GM12878 (cell line): ENCODE data around the gene MEGF9. TPM values are rescaled to one million over a fixed set of nuclear protein-coding genes. Genes with fewer than 3 reads are reported as not detected.

Source experiments
- ATAC-seq: fragments of 200-7000 bp; cut with Tn5 transposase; 3 replicates; pipeline ENCODE4 v1.9.1; 2020; ENCODE audit warnings: mild to moderate bottlenecking, moderate library complexity
- BruUV-seq: library from RNA; stranded (reverse); fragments of 400-500 nt; replicated peaks from 2 replicates; lab custom pipeline; 2021; lab: Mats Ljungman, UMichigan
- CTCF ChIA-PET: fragments of 300-600 bp; sonication (Branson Sonifier 250); formaldehyde crosslinking; extraction: SDS; loops from one replicate; lab custom pipeline; 2021; ENCODE audit warnings: inconsistent platforms; lab: Yijun Ruan, JAX
- POLR2A ChIA-PET: fragments of 350-600 bp; formaldehyde crosslinking; extraction: SDS; loops from one replicate; lab custom pipeline; 2021; ENCODE audit warnings: inconsistent platforms; lab: Charles Lee
- RAD21 ChIA-PET: fragments of 300-600 bp; sonication (Branson Sonifier 250); formaldehyde crosslinking; loops from one replicate; lab custom pipeline; 2023; ENCODE audit warnings: antibody characterized with exemption; ENCODE audit not compliant: unreplicated experiment; lab: Charles Lee
- SMC1A ChIA-PET: fragments of 300-600 bp; sonication (Branson Sonifier 250); formaldehyde crosslinking; loops from one replicate; lab custom pipeline; 2023; ENCODE audit not compliant: unreplicated experiment, uncharacterized antibody; lab: Charles Lee
- DNase-seq: peaks from one replicate; pipeline ENCODE4 v3.0.0-alpha.2; 2011; ENCODE audit warnings: low read depth, low spot score
- FAIRE-seq: peaks from 3 replicates; lab custom pipeline; 2011; peaks lifted over from hg19 to GRCh38; lab: Jason Lieb, UNC
- H2AFZ ChIP-seq: 2 replicates; pipeline ENCODE4 v1.6.0; 2011; ENCODE audit warnings: low read depth, low read length, control low read depth; ENCODE audit not compliant: control insufficient read depth
- H3K27ac ChIP-seq: 2 replicates; pipeline ENCODE4 v1.5.1; 2011; ENCODE audit warnings: control low read depth; ENCODE audit not compliant: control insufficient read depth, insufficient read depth
- H3K27me3 ChIP-seq, 2 experiments: replicated peaks in 1 of 2; 2 replicates each; pipeline versions ENCODE4 v1.6.0 to v1.6.1; 2011; ENCODE audit warnings: low read length in 1 of 2; ENCODE audit not compliant: control insufficient read depth in 2 of 2, insufficient read depth in 2 of 2
- H3K36me3 ChIP-seq, 2 experiments: 2 replicates each; pipeline ENCODE4 v1.5.1; 2011; ENCODE audit warnings: low read length in 1 of 2; ENCODE audit not compliant: control insufficient read depth in 2 of 2, insufficient read depth in 2 of 2
- H3K4me1 ChIP-seq: 2 replicates; pipeline ENCODE4 v1.6.1; 2011; ENCODE audit warnings: mild to moderate bottlenecking, low read length, moderate library complexity, mixed read lengths; ENCODE audit not compliant: control insufficient read depth, insufficient read depth
- H3K4me2 ChIP-seq: 2 replicates; pipeline ENCODE4 v1.6.0; 2011; ENCODE audit warnings: control low read depth; ENCODE audit not compliant: control insufficient read depth, insufficient read depth
- H3K4me3 ChIP-seq: fragments of 200-600 bp; sonication (generic); 2 replicates; pipeline ENCODE4 v1.5.1; 2016
- H3K79me2 ChIP-seq: 2 replicates; pipeline ENCODE4 v1.6.0; 2011; ENCODE audit warnings: low read length; ENCODE audit not compliant: control insufficient read depth, insufficient read depth
- H3K9ac ChIP-seq: 2 replicates; pipeline ENCODE4 v1.8.0; 2011; ENCODE audit warnings: low read length, control low read depth, mixed read lengths; ENCODE audit not compliant: control insufficient read depth, insufficient read depth
- H3K9me3 ChIP-seq: replicated peaks from 3 replicates; pipeline ENCODE4 v1.5.1; 2011; ENCODE audit warnings: mild to moderate bottlenecking, low read length; ENCODE audit not compliant: control insufficient read depth, insufficient read depth
- H4K20me1 ChIP-seq: 2 replicates; pipeline ENCODE4 v1.6.0; 2011; ENCODE audit not compliant: control insufficient read depth, insufficient read depth
- BRCA1 ChIP-seq: IDR thresholded peaks from 2 replicates; pipeline ENCODE4 v1.6.1; 2011; ENCODE audit warnings: low read depth, low read length, improper control_type of control experiment
- CBX5 ChIP-seq: sonication (generic); IDR thresholded peaks from 2 replicates; pipeline ENCODE4 v1.6.1; 2016; ENCODE audit warnings: low read depth, moderate library complexity, mild to moderate bottlenecking, inconsistent platforms
- CHD1 ChIP-seq: IDR thresholded peaks from 2 replicates; pipeline ENCODE4 v1.6.1; 2012; ENCODE audit warnings: low read depth, low read length, improper control_type of control experiment
- MYC ChIP-seq: IDR thresholded peaks from 2 replicates; pipeline ENCODE4 v1.6.1; 2011; ENCODE audit warnings: mild to moderate bottlenecking, low read length, moderate library complexity, inconsistent platforms; ENCODE audit not compliant: insufficient read depth, insufficient replicate concordance, insufficient read length, severe bottlenecking
- NR2C1 ChIP-seq: fragments of 450-650 bp; IDR thresholded peaks from 2 replicates; pipeline ENCODE4 v1.6.1; 2017; ENCODE audit warnings: antibody characterized with exemption, mild to moderate bottlenecking, moderate library complexity
- POLR2AphosphoS5 ChIP-seq: IDR thresholded peaks from 2 replicates; pipeline ENCODE4 v1.6.1; 2011; ENCODE audit warnings: mild to moderate bottlenecking, low read length, inconsistent platforms
- SMAD1 ChIP-seq: fragments of 450-650 bp; IDR thresholded peaks from 2 replicates; pipeline ENCODE4 v1.6.1; 2018; ENCODE audit warnings: mild to moderate bottlenecking, low read depth; ENCODE audit not compliant: partially characterized antibody
- SP1 ChIP-seq: IDR thresholded peaks from one replicate; pipeline ENCODE4 v1.6.1; 2011; ENCODE audit warnings: low read depth, low read length
- STAT3 ChIP-seq: IDR thresholded peaks from 2 replicates; pipeline ENCODE4 v1.6.1; 2011; ENCODE audit warnings: low read depth, low read length, improper control_type of control experiment
- TARDBP ChIP-seq: IDR thresholded peaks from 2 replicates; pipeline ENCODE4 v1.6.1; 2016; ENCODE audit warnings: borderline replicate concordance
- ZNF207 ChIP-seq: fragments of 450-650 bp; IDR thresholded peaks from 2 replicates; pipeline ENCODE4 v1.6.1; 2014; ENCODE audit warnings: antibody characterized with exemption, mild to moderate bottlenecking, borderline replicate concordance
- ZNF24 ChIP-seq: fragments of 450-650 bp; IDR thresholded peaks from 2 replicates; pipeline ENCODE4 v1.6.1; 2017; ENCODE audit warnings: antibody characterized with exemption, mild to moderate bottlenecking
- WGBS: methylation state at CpG from one replicate; pipeline ENCODE4 v1.1.6; 2016; ENCODE audit warnings: low lambda C conversion rate; ENCODE audit not compliant: insufficient replicate concordance, insufficient coverage; ENCODE audit errors: missing lambda C conversion rate; 5-methylcytosine and 5-hydroxymethylcytosine counted together
- in situ Hi-C: fragments of 300-500 bp; cut with MboI; formaldehyde crosslinking; loops from 9 replicates; pipeline ENCODE4 v1.14.3; 2018; ENCODE audit warnings: mixed read lengths
- intact Hi-C: fragments of 100-400 bp; cut with micrococcal nuclease; formaldehyde crosslinking; loops from one replicate; pipeline ENCODE4 v1.14.2; 2022; ENCODE audit not compliant: unreplicated experiment
- polyA plus RNA-seq, 11 experiments: library from polyadenylated mRNA; depleted of rRNA in 4 of 11; unstranded in 6 of 11; stranded (reverse) in 5 of 11; fragments of >200 nt; fragmentation: Nextera tagmentation in 4 of 11; fragmentation: Illumina TruSeq in 1 of 11; extraction: Ambion mirVana in 4 of 11; extraction: Trizol in 1 of 11; gene quantifications; 1 replicate in 1 of 11; 2 replicates in 10 of 11; pipeline versions ENCODE4 v1.2.1 to v1.2.3, GENCODE V29; 2011 to 2016; ENCODE audit warnings: inconsistent platforms in 2 of 11, missing spikeins in 2 of 11, low read depth in 1 of 11
- total RNA-seq, 4 experiments: library from RNA; depleted of rRNA in 3 of 4; stranded (reverse); fragments of >200 nt in 3 of 4; fragmentation: Illumina TruSeq in 1 of 4; extraction: Trizol in 1 of 4; gene quantifications; 2 replicates each; pipeline versions ENCODE4 v1.2.1 to v1.2.3, GENCODE V29; 2013 to 2021
- TF ChIP-seq, protein P1 (sequence below): IDR thresholded peaks from 2 replicates; pipeline ENCODE4 v1.6.1; 2012; ENCODE audit warnings: mild to moderate bottlenecking, low read depth, low read length
- TF ChIP-seq, protein P2 (sequence below): IDR thresholded peaks from 2 replicates; pipeline ENCODE4 v1.6.1; 2012; ENCODE audit warnings: low read depth, low read length, improper control_type of control experiment
- TF ChIP-seq, protein P3 (sequence below): fragments of 450-650 bp; IDR thresholded peaks from 2 replicates; pipeline ENCODE4 v1.6.1; 2016; ENCODE audit warnings: mild to moderate bottlenecking
- TF ChIP-seq, protein P4 (sequence below): IDR thresholded peaks from 2 replicates; pipeline ENCODE4 v1.6.1; 2011; ENCODE audit warnings: low read depth, low read length, improper control_type of control experiment, borderline replicate concordance

Gene MEGF9
- total and polyA plus RNA-seq, 10 of the 15 experiments (the other 5 are each of a cell fraction or from before 2014, with no cell fraction given) = 0.71 to 5.1 (median 2.6) TPM

DNA sequence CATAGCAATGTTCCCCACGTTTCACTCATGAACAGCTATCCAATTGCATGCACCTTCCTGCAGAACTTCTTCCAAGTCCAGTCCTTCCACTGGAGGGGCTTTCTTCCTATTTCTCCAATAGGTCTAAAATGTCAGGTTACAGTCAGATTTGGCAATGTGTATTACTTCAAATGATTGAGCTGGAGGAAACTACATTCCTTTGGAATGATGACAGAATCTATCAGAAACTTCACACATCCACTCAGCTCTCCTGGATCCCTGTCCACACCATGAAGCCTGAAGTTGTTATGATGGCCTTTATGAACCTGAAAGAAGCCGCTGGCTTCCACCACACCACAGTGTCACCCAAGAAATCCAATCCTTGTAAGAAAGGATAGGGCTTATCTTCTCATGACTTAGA is 46.7 kb upstream of the MEGF9 start (continued):
- TF ChIP-seq, protein P1, sequence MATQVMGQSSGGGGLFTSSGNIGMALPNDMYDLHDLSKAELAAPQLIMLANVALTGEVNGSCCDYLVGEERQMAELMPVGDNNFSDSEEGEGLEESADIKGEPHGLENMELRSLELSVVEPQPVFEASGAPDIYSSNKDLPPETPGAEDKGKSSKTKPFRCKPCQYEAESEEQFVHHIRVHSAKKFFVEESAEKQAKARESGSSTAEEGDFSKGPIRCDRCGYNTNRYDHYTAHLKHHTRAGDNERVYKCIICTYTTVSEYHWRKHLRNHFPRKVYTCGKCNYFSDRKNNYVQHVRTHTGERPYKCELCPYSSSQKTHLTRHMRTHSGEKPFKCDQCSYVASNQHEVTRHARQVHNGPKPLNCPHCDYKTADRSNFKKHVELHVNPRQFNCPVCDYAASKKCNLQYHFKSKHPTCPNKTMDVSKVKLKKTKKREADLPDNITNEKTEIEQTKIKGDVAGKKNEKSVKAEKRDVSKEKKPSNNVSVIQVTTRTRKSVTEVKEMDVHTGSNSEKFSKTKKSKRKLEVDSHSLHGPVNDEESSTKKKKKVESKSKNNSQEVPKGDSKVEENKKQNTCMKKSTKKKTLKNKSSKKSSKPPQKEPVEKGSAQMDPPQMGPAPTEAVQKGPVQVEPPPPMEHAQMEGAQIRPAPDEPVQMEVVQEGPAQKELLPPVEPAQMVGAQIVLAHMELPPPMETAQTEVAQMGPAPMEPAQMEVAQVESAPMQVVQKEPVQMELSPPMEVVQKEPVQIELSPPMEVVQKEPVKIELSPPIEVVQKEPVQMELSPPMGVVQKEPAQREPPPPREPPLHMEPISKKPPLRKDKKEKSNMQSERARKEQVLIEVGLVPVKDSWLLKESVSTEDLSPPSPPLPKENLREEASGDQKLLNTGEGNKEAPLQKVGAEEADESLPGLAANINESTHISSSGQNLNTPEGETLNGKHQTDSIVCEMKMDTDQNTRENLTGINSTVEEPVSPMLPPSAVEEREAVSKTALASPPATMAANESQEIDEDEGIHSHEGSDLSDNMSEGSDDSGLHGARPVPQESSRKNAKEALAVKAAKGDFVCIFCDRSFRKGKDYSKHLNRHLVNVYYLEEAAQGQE = no peak
- no peak for TF ChIP-seq POLR2AphosphoS5
- TF ChIP-seq, protein P2, sequence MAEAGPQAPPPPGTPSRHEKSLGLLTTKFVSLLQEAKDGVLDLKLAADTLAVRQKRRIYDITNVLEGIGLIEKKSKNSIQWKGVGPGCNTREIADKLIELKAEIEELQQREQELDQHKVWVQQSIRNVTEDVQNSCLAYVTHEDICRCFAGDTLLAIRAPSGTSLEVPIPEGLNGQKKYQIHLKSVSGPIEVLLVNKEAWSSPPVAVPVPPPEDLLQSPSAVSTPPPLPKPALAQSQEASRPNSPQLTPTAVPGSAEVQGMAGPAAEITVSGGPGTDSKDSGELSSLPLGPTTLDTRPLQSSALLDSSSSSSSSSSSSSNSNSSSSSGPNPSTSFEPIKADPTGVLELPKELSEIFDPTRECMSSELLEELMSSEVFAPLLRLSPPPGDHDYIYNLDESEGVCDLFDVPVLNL = no peak
- no peak for TF ChIP-seq ZNF24

DNA sequence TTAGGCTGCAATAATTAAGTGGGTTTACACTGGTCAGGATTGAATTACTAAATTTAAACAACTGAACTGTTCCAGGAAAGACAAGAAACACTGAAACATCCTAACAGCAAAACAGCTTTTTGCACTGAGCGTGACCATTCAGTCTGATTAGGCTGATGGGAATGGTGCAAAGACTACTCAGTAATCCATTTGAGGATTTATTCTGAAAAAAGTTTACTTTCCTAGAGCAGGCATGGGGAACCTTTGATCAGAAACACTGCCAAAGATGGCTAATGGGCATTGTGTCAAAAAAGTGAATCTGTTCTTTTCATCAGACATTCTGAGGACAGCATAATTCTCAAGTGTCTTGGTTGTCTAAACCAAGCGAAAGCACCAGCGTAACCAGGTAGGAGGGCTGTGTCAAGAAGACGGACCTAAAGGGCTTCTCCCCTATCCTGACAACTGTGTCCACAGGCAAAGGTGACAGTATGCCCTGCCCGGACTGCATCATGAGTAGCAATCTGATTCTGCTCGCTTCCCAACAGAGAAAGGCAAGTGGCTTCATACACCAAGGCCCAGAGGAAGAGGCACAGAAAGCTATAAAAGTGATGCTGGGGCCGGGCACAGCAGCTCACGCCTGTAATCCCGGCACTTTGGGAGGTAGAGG is 45.6 kb upstream of the MEGF9 start:
- RAD21 ChIA-PET = interaction anchor here (1.5 kb wide), 1 partner anchor 108 kb away, joined by 3 read pairs; no protein-coding TSS in a partner anchor
- in situ Hi-C loops (loop anchor here (5.0 kb wide), 1 partner anchor 177 kb away; no protein-coding TSS in a partner anchor), intact Hi-C loops (no loop called here)
- FAIRE-seq (no peak), DNase-seq (no peak), ATAC-seq (no peak)
- BruUV-seq = no TSS peak
- peaks cover 8 to 19% of the 10 kb centered on the region in 2 experiments for H3K36me3 ChIP-seq
- H3K27ac ChIP-seq = no peak overlapping the region
- no peaks in the 10 kb centered on the region for H4K20me1 ChIP-seq
- CTCF ChIA-PET = interaction anchor here (1.1 to 2.4 kb wide), 6 partner anchors 18 to 317 kb away, joined by 3 to 7 read pairs (median 4); no protein-coding TSS in a partner anchor
- no peak overlapping the region for H3K4me2 ChIP-seq
- no peak overlapping the region for H3K9ac ChIP-seq
- no peak overlapping the region for H2AFZ ChIP-seq
- H3K4me3 ChIP-seq = no peak overlapping the region
- whole genome bisulfite sequencing = 97% methylated on average over 9 of the region's 9 CpGs
- POLR2A ChIA-PET = interaction anchor here (0.6 to 1.0 kb wide), 2 partner anchors 108 to 643 kb away, joined by 3 read pairs; no protein-coding TSS in a partner anchor
- SMC1A ChIA-PET = interaction anchor here (1.4 to 5.9 kb wide), 5 partner anchors 29 to 301 kb away, joined by 4 to 73 read pairs (median 6); no protein-coding TSS in a partner anchor
- peaks cover 8% of the 10 kb centered on the region for H3K4me1 ChIP-seq
- no peaks in the 10 kb centered on the region for H3K9me3 ChIP-seq
- H3K27me3 ChIP-seq = no peaks in the 10 kb centered on the region
- H3K79me2 ChIP-seq = no peaks in the 10 kb centered on the region
- TF ChIP-seq BRCA1 = no peak
- no peak for TF ChIP-seq CBX5
- TF ChIP-seq MYC = no peak
- no peak for TF ChIP-seq NR2C1
- TF ChIP-seq CHD1 = no peak
- no peak for TF ChIP-seq SMAD1
- no peak for TF ChIP-seq SP1
- no peak for TF ChIP-seq TARDBP
- TF ChIP-seq STAT3 = no peak
- TF ChIP-seq, protein P3, sequence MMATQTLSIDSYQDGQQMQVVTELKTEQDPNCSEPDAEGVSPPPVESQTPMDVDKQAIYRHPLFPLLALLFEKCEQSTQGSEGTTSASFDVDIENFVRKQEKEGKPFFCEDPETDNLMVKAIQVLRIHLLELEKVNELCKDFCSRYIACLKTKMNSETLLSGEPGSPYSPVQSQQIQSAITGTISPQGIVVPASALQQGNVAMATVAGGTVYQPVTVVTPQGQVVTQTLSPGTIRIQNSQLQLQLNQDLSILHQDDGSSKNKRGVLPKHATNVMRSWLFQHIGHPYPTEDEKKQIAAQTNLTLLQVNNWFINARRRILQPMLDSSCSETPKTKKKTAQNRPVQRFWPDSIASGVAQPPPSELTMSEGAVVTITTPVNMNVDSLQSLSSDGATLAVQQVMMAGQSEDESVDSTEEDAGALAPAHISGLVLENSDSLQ = no peak
- TF ChIP-seq, protein P4, sequence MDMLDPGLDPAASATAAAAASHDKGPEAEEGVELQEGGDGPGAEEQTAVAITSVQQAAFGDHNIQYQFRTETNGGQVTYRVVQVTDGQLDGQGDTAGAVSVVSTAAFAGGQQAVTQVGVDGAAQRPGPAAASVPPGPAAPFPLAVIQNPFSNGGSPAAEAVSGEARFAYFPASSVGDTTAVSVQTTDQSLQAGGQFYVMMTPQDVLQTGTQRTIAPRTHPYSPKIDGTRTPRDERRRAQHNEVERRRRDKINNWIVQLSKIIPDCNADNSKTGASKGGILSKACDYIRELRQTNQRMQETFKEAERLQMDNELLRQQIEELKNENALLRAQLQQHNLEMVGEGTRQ = no peak
- TF ChIP-seq ZNF207 = no peak
